Tibial artery (tissue), 4 donors: ENCODE results near the gene TCF4.

Experiments
- DNase-seq, 2 donors: peaks; one replicate each; pipeline ENCODE4 v3.0.0-alpha.2; 2019
- H3K27ac ChIP-seq, 2 donors: fragments of 200-600 bp; sonication (generic) in 1 of 2; 1 replicate in 1 of 2; 2 replicates in 1 of 2; pipeline ENCODE4 v1.5.1; 2018 to 2019; ENCODE audit warnings: mild to moderate bottlenecking in 1 of 2
- H3K27me3 ChIP-seq, 2 donors: fragments of 200-600 bp; sonication (generic) in 1 of 2; one replicate each; pipeline versions ENCODE4 v1.5.1 to v1.6.0; 2016 to 2019
- H3K36me3 ChIP-seq, 3 donors: fragments of 200-600 bp; sonication (generic) in 2 of 3; one replicate each; pipeline ENCODE4 v1.5.1; 2016 to 2019; ENCODE audit warnings: mild to moderate bottlenecking in 2 of 3
- H3K4me1 ChIP-seq, 4 donors: fragments of 200-600 bp; sonication (generic) in 2 of 4; 1 replicate in 3 of 4; 2 replicates in 1 of 4; pipeline ENCODE4 v1.5.1; 2016 to 2019
- H3K4me3 ChIP-seq, 2 donors: fragments of 200-600 bp; sonication (generic) in 1 of 2; 1 replicate in 1 of 2; 2 replicates in 1 of 2; pipeline ENCODE4 v1.5.1; 2018 to 2019; ENCODE audit warnings: mild to moderate bottlenecking in 2 of 2
- H3K9me3 ChIP-seq, 3 donors: fragments of 200-600 bp; sonication (generic) in 1 of 3; one replicate each; pipeline ENCODE4 v1.5.1; 2016 to 2019
- intact Hi-C: fragments of 100-400 bp; cut with DNase I; formaldehyde crosslinking; loops from one replicate; pipeline ENCODE4 v1.15.0; 2023; ENCODE audit warnings: low total_unique reads
- TF ChIP-seq, protein P1 (sequence below), 2 experiments: fragments of 200-600 bp in 1 of 2; fragments of 450-650 bp in 1 of 2; IDR thresholded peaks; one replicate each; pipeline ENCODE4 v1.5.1; 2017 to 2019; ENCODE audit warnings: antibody characterized with exemption in 2 of 2, mild to moderate bottlenecking in 1 of 2, moderate library complexity in 1 of 2

TCF4 gene

GRCh38 chr18:55541571-55541970, 46.4 kb downstream of the TCF4 start:
- intact Hi-C loops: no loop called here
- no peak for DNase-seq
- Histone ChIP-seq H3K4me1 (peaks cover 0 to 3% (median 0%) of the 10 kb centered on the region in 4 donors), H3K27ac (no peak overlapping the region), H3K4me3 (no peak overlapping the region), H3K27me3 (no peaks in the 10 kb centered on the region), H3K9me3 (peaks cover 0 to 11% (median 0%) of the 10 kb centered on the region in 3 donors), H3K36me3 (no peaks in the 10 kb centered on the region)
- TF ChIP-seq, protein P1, sequence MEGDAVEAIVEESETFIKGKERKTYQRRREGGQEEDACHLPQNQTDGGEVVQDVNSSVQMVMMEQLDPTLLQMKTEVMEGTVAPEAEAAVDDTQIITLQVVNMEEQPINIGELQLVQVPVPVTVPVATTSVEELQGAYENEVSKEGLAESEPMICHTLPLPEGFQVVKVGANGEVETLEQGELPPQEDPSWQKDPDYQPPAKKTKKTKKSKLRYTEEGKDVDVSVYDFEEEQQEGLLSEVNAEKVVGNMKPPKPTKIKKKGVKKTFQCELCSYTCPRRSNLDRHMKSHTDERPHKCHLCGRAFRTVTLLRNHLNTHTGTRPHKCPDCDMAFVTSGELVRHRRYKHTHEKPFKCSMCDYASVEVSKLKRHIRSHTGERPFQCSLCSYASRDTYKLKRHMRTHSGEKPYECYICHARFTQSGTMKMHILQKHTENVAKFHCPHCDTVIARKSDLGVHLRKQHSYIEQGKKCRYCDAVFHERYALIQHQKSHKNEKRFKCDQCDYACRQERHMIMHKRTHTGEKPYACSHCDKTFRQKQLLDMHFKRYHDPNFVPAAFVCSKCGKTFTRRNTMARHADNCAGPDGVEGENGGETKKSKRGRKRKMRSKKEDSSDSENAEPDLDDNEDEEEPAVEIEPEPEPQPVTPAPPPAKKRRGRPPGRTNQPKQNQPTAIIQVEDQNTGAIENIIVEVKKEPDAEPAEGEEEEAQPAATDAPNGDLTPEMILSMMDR (IDR thresholded peaks at IDR 0.05): no peak

DNA sequence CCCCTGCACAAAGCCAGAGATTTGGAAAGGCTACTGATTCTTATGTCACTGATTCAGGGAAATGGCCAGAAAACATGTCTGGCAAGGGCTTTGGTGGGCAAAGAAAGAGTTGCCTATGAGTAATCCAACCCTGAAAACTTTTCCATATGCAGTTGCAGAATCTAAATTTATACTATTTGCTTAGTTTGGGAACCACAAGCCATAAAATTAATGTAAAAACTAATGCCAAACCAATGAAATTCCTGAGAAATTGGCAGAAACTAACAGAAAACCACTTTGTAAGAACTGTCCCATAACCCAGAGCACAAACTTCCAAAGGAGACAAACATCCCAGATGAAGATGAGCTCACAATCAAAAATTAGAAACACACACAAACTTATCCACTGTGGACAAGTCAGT, 48.8 kb downstream of the TCF4 start:
- no peak overlapping the region for H3K27ac ChIP-seq
- H3K4me3 ChIP-seq: no peak overlapping the region
- no peaks in the 10 kb centered on the region for H3K27me3 ChIP-seq
- H3K36me3 ChIP-seq: no peaks in the 10 kb centered on the region
- DNase-seq: no peak
- TF ChIP-seq, protein P1 (IDR thresholded peaks at IDR 0.05): no peak
- H3K9me3 ChIP-seq: peaks cover 0 to 11% (median 0%) of the 10 kb centered on the region in 3 donors
- intact Hi-C loops: no loop called here
- H3K4me1 ChIP-seq: no peaks in the 10 kb centered on the region

DNA sequence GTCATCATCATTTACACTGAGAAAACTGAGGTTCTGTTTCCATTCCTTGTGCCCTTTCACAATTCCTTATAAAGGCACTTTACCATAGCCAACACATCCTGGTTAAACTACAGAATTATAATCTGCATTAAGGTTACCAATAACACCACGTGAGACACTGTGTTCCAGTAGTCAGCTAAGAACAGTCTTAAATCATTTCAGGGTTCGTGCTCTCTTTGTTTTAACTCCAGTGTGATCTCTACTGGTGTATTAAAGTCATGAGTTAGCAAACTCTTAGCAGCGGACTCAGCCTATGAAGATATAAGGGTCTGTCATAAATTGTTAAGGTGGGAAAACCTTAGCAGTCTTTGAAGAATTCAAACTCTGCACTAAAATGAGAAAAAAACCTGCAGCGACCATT, 53.0 kb downstream of the TCF4 start:
- Histone ChIP-seq H3K4me3 (no peak overlapping the region), H3K36me3 (no peaks in the 10 kb centered on the region), H3K27ac (no peak overlapping the region), H3K9me3 (peaks cover 0 to 11% (median 0%) of the 10 kb centered on the region in 3 donors), H3K27me3 (no peaks in the 10 kb centered on the region), H3K4me1 (no peaks in the 10 kb centered on the region)
- intact Hi-C loops: no loop called here
- DNase-seq: no peak
- TF ChIP-seq, protein P1 (IDR thresholded peaks at IDR 0.05): no peak

- Histone ChIP-seq H3K4me1 (no peaks in the 10 kb centered on the region), H3K4me3 (no peak overlapping the region), H3K27me3 (no peaks in the 10 kb centered on the region), H3K27ac (no peak overlapping the region), H3K9me3 (peaks cover 0 to 6% (median 0%) of the 10 kb centered on the region in 3 donors), H3K36me3 (no peaks in the 10 kb centered on the region)
- no peak for DNase-seq
- TF ChIP-seq, protein P1 (IDR thresholded peaks at IDR 0.05): no peak
- intact Hi-C loops: no loop called here
Observed at GRCh38 chr18:55534547-55534946, 53.4 kb downstream of the TCF4 start.

DNA sequence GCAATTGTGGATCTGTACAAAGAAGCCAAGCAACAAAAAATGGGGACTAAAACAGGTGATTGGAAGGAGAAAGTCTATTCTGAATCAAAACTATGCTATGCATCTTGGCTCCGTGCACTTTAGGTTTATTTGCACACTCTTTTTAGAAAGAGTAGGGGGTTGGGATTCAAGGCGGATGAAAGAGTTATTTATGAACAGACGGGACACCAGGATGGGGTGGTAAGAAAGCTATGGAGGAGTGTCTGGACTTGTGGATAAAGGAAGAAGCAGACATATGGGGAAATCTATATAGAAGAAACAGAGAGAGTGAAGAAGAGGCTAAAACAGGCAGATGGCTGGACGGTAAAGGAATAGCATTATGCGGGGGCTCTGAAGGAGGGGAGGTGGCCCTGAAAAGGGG, 57.8 kb downstream of the TCF4 start:
- Histone ChIP-seq H3K27ac (no peak overlapping the region), H3K27me3 (no peaks in the 10 kb centered on the region), H3K36me3 (no peaks in the 10 kb centered on the region), H3K4me1 (no peaks in the 10 kb centered on the region), H3K4me3 (no peak overlapping the region), H3K9me3 (no peaks in the 10 kb centered on the region)
- DNase-seq: no peak
- TF ChIP-seq, protein P1 (IDR thresholded peaks at IDR 0.05): no peak
- intact Hi-C loops: no loop called here

DNA sequence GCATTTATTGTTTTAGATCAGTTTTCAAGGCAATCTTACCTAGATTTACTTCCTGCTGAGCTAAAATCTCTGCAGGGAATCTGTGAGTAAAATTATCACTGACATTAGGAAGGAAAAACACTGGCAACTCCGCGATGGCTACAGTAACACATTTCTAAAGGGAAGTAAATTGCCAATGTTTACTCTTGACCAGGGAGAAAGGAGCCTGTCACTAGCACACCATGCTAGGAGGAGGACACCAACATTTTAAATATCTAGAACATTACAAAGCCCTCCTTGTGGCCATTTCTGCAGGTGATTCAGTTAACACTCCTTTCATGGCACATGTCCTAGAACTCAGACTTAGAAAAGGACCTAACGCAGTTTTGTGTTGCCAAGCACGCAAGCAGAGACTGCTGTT, 58.4 kb downstream of the TCF4 start:
- no peaks in the 10 kb centered on the region for H3K9me3 ChIP-seq
- TF ChIP-seq, protein P1 (IDR thresholded peaks at IDR 0.05): no peak
- no peaks in the 10 kb centered on the region for H3K36me3 ChIP-seq
- H3K27ac ChIP-seq: no peak overlapping the region
- no peaks in the 10 kb centered on the region for H3K27me3 ChIP-seq
- intact Hi-C loops: no loop called here
- no peaks in the 10 kb centered on the region for H3K4me1 ChIP-seq
- no peak for DNase-seq
- no peak overlapping the region for H3K4me3 ChIP-seq
